NCI-H2171 (cell line): Measurements from ENCODE around the gene CACNB1.
A peak's percentile ranks its signal among the peaks of the same experiment; 100 is the strongest.

ENCODE experiments used
- DNase-seq: peaks from one replicate; lab custom pipeline; 2025; lab: John Stamatoyannopoulos, UW

Gene CACNB1

GRCh38 chr17:39200957-39201510, 3.6 kb upstream of the CACNB1 start:
- no peak for DNase-seq

- DNase-seq: no peak
Observed at GRCh38 chr17:39200070-39200879, 2.8 kb upstream of the CACNB1 start, which contains the start of gene RPL19. TSS of gene RPL19 (plus strand) at chr17:39200283. CDS start at chr17:39200345, 62 bp downstream.

DNA sequence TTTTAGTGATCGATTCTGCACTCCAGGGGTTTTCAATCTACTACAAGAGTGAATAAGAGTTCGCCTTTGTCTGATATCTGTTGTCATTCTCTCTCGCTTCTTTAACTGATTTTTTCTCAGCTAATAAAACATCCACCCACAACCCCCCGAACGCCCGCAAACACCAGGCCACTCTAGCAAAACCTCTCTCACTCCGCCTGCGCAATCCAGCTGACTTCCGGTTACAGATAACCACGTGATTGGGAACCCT, 2.3 kb upstream of the CACNB1 start:
- DNase-seq: peak; percentile 94

DNA sequence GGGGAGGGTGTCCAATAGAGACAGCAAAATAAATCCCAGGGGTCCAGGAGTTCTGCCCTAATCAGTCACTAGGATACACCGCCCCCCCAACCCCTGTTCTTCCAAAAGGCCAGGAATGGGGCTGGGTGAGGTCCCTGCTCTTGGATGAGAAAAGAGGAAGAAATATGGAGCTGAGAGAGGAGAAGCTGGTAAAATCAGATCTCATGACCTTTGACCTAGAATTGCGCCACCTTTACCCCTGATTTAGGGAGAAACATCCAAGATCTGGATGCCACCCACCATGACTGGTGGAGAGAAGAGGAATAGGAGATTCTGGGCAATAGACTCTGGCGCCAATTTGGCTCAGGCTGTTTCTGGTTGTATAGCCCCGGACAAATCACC, 707 bp upstream of the CACNB1 start:
- no peak for DNase-seq

DNA sequence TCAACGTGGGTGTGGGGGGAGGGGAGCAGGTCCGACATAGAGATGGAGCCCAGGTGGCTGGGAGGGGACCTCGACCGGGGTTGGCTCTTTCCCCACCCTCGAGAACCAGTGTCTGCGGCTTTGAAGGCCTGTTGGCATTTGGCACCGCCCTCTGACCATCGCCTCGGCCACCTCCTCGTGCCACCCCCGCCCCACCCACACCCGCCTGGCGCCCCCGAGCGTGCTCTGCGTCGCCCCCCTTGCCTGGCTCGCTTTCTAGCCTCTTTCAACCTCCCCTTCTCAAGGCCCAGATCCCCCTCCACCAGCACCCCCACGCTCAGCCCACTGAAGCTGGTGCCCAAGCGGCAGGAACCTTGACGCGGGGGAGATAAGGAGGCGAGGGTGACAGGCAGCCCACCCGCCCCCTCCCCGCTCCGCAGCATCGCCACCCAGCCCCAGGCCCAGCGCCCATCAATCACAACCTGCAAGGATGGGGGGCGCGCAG, 619 bp downstream of the CACNB1 start:
- no peak for DNase-seq

DNA sequence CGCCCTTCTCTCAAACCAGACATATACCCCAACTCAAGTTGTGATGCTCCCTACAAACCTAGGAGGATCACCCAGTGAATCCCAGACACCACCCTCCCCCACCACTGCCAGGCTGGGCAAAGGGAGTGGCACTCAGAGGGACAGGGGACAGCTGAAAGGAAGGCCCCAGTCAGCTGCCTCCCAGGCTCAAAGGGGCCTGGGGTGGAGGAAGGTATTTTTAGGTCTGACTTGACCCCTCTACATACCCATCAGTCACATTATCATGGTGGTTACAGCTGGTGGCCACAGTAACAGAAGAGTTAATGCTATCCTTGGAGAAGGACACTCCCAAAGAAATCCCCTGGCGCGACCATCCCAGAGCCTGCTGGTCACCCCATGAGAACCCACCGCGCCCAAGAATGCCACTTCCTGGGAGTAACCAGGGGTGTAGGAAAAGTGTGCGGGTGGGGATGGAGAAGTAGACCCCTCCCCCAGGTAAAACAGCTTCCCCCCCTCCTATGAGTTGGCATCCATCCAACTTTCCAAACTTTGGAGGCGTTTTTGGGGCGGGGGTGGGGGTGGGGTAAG, 1.1 kb downstream of the CACNB1 start:
- no peak for DNase-seq

- DNase-seq: no peak
Observed at GRCh38 chr17:39195568-39196160, 1.8 kb downstream of the CACNB1 start.

- DNase-seq: no peak
Observed at GRCh38 chr17:39194985-39195524, 2.4 kb downstream of the CACNB1 start.

DNA sequence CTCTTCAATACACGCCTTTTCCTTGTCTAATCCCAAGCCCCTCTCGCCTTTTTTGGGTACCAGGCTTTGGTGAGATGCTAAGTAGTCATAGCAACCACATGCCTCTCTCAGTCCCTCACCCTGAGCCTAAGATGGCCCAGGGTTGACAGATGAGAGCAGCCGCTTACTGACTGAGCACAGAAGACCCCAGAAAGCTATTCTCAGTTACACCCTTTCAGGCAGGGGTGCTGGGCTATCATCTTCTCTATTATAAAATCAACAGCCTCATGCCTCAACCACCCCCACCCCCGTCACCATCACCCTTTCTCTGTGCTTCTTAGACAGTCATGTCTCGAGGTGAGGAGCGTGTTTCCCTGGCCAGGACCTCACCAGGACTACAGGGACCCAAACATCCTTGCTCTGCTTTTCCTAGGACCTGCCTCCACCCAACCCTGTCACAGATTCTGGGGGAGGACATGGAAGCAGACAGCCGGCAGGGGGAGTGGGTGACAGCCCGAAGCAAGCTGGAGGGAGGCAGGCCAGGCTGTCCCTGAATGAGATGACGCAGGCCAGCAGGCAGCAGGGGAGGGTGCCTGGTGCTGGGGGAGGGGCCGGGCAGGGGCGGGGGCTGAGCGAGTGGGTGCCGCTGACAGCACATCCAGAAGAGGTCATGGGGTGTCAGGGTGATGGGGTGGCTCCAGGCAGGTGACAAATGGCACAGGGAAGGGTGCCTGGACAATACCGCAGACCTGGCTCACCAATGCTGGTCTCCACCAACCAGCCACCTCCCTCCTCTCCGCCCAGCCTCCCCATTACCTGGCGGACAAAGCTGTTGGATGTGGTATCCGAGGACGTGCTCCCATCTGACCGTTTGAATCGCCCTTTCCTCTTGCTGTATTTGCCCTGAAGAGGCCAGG, 3.1 kb downstream of the CACNB1 start:
- no peak for DNase-seq

DNA sequence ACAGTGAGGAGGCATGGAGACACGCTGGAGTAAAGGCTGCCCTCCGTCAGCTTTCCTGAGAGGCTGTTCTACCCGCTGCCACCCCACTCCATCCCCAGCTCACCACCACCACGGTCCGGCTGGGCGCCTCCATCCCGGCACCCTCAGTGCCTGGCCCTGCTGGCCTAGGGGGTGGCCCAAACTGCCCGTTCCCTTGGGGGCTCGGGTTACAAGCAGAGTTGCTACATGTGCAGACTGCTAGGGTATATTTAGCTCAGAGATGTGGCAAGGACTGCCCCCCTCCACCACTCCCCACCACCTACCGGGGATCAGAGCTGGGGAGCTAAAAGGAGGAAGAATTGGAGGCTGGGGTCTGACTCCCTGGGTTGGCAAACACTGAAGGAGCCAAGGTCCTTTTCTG, 4.1 kb downstream of the CACNB1 start:
- no peak for DNase-seq

- no peak for DNase-seq
Observed at GRCh38 chr17:39192901-39193300, 4.6 kb downstream of the CACNB1 start.

DNA sequence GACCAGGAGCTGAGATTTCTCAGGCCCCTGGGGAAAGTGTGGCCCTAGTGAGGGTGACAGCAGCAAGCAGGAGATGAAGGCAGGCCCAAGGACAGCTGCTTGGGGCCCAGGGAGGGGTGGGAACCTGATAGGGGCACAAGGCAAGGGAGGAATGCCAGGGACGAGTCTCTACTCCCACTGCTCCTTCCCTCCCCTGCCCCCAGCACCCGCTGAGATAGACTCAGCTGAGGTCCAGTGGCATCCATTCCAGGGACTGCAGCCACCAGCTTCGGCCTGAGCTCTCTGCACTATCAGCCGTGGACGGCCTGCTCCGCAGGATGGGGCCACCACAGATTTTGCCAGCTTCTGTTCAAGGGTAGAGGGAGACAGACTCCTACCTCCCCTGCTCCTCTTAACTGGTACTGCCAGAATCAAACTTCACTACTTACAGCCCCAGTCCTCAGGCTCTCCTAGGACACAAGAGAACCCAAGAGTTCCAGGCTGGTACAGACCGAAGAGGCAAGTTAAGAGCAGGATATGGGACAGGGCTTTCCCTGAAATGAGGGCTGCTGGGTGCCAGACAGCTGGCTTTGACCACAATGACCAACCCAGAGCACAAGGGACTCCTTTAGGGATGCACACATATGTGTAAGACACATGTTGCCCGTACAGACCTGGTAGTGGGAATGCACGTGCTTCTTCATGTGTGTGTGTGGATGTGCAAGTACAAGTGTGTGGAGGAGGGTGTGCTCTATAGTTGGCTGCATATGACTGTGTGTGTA, 5.5 kb downstream of the CACNB1 start:
- no peak for DNase-seq

GRCh38 chr17:39187152-39187830, 10.2 kb downstream of the CACNB1 start:
- no peak for DNase-seq

- DNase-seq: no peak
Observed at GRCh38 chr17:39186481-39187002, 10.9 kb downstream of the CACNB1 start.

GRCh38 chr17:39183720-39184119, 13.7 kb downstream of the CACNB1 start:
- no peak for DNase-seq

DNA sequence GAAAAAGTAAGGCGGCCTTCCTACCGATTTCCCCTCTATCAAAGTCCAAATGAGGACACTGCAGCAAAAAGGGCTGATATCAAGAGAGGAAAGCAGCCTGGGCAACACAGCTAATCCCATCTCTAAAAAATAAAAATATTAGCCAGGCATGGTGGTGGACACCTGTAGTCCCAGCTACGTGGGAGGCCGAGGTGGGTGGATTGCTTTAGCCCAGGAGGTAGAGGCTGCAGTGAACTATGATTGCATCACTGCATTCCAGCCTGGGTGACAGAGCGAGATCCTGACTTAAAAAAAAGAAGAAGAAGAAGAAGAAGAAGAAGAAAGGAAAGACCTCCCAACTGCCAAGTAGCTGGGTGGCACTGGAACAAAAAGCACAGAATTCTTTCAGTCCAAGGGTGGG, 14.4 kb downstream of the CACNB1 start:
- no peak for DNase-seq

GRCh38 chr17:39181303-39181702, 16.2 kb downstream of the CACNB1 start:
- DNase-seq: no peak

DNA sequence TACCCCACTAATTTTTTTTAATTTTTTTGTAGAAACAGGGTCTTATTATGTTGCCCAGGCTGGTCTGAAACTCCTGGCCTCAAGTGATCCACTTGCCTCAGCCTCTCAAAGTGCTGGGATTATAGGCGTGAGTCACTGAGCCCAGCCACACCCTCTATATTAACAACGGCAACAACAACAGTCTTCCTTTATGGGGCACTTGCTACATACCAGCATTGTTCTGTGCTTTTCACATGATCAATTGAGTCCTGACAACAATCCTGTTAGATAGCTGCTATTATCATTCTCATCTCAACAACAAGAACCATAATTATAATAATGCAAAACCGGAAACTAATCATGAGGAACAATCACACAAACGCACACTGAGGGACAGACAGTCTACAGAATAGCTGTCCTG, 18.9 kb downstream of the CACNB1 start:
- DNase-seq: no peak

- no peak for DNase-seq
Observed at GRCh38 chr17:39177256-39177655, 20.2 kb downstream of the CACNB1 start.

GRCh38 chr17:39175695-39176093, 21.8 kb downstream of the CACNB1 start:
- DNase-seq: no peak
